GM12878 (cell line): ENCODE data around the gene CLASP1. TPM values are rescaled to one million over a fixed set of nuclear protein-coding genes. Genes with fewer than 3 reads are reported as not detected.

Source experiments
- ATAC-seq: fragments of 200-7000 bp; cut with Tn5 transposase; 3 replicates; pipeline ENCODE4 v1.9.1; 2020; ENCODE audit warnings: mild to moderate bottlenecking, moderate library complexity
- BruUV-seq: library from RNA; stranded (reverse); fragments of 400-500 nt; replicated peaks from 2 replicates; lab custom pipeline; 2021; lab: Mats Ljungman, UMichigan
- CTCF ChIA-PET: fragments of 300-600 bp; sonication (Branson Sonifier 250); formaldehyde crosslinking; extraction: SDS; loops from one replicate; lab custom pipeline; 2021; ENCODE audit warnings: inconsistent platforms; lab: Yijun Ruan, JAX
- POLR2A ChIA-PET: fragments of 350-600 bp; formaldehyde crosslinking; extraction: SDS; loops from one replicate; lab custom pipeline; 2021; ENCODE audit warnings: inconsistent platforms; lab: Charles Lee
- RAD21 ChIA-PET: fragments of 300-600 bp; sonication (Branson Sonifier 250); formaldehyde crosslinking; loops from one replicate; lab custom pipeline; 2023; ENCODE audit warnings: antibody characterized with exemption; ENCODE audit not compliant: unreplicated experiment; lab: Charles Lee
- SMC1A ChIA-PET: fragments of 300-600 bp; sonication (Branson Sonifier 250); formaldehyde crosslinking; loops from one replicate; lab custom pipeline; 2023; ENCODE audit not compliant: unreplicated experiment, uncharacterized antibody; lab: Charles Lee
- DNase-seq: peaks from one replicate; pipeline ENCODE4 v3.0.0-alpha.2; 2011; ENCODE audit warnings: low read depth, low spot score
- FAIRE-seq: peaks from 3 replicates; lab custom pipeline; 2011; peaks lifted over from hg19 to GRCh38; lab: Jason Lieb, UNC
- H2AFZ ChIP-seq: 2 replicates; pipeline ENCODE4 v1.6.0; 2011; ENCODE audit warnings: low read depth, low read length, control low read depth; ENCODE audit not compliant: control insufficient read depth
- H3K27ac ChIP-seq: 2 replicates; pipeline ENCODE4 v1.5.1; 2011; ENCODE audit warnings: control low read depth; ENCODE audit not compliant: control insufficient read depth, insufficient read depth
- H3K27me3 ChIP-seq, 2 experiments: replicated peaks in 1 of 2; 2 replicates each; pipeline versions ENCODE4 v1.6.0 to v1.6.1; 2011; ENCODE audit warnings: low read length in 1 of 2; ENCODE audit not compliant: control insufficient read depth in 2 of 2, insufficient read depth in 2 of 2
- H3K36me3 ChIP-seq, 2 experiments: 2 replicates each; pipeline ENCODE4 v1.5.1; 2011; ENCODE audit warnings: low read length in 1 of 2; ENCODE audit not compliant: control insufficient read depth in 2 of 2, insufficient read depth in 2 of 2
- H3K4me1 ChIP-seq: 2 replicates; pipeline ENCODE4 v1.6.1; 2011; ENCODE audit warnings: mild to moderate bottlenecking, low read length, moderate library complexity, mixed read lengths; ENCODE audit not compliant: control insufficient read depth, insufficient read depth
- H3K4me2 ChIP-seq: 2 replicates; pipeline ENCODE4 v1.6.0; 2011; ENCODE audit warnings: control low read depth; ENCODE audit not compliant: control insufficient read depth, insufficient read depth
- H3K4me3 ChIP-seq: fragments of 200-600 bp; sonication (generic); 2 replicates; pipeline ENCODE4 v1.5.1; 2016
- H3K79me2 ChIP-seq: 2 replicates; pipeline ENCODE4 v1.6.0; 2011; ENCODE audit warnings: low read length; ENCODE audit not compliant: control insufficient read depth, insufficient read depth
- H3K9ac ChIP-seq: 2 replicates; pipeline ENCODE4 v1.8.0; 2011; ENCODE audit warnings: low read length, control low read depth, mixed read lengths; ENCODE audit not compliant: control insufficient read depth, insufficient read depth
- H3K9me3 ChIP-seq: replicated peaks from 3 replicates; pipeline ENCODE4 v1.5.1; 2011; ENCODE audit warnings: mild to moderate bottlenecking, low read length; ENCODE audit not compliant: control insufficient read depth, insufficient read depth
- H4K20me1 ChIP-seq: 2 replicates; pipeline ENCODE4 v1.6.0; 2011; ENCODE audit not compliant: control insufficient read depth, insufficient read depth
- CUX1 ChIP-seq: IDR thresholded peaks from 2 replicates; pipeline ENCODE4 v1.6.1; 2012; ENCODE audit warnings: improper control_type of control experiment, low read depth, low read length; ENCODE audit not compliant: insufficient replicate concordance
- FOS ChIP-seq: IDR thresholded peaks from 3 replicates; pipeline ENCODE4 v1.6.1; 2011; ENCODE audit warnings: borderline replicate concordance; ENCODE audit not compliant: insufficient read length; ENCODE audit errors: extremely low read depth
- MYC ChIP-seq: IDR thresholded peaks from 2 replicates; pipeline ENCODE4 v1.6.1; 2011; ENCODE audit warnings: mild to moderate bottlenecking, low read length, moderate library complexity, inconsistent platforms; ENCODE audit not compliant: insufficient read depth, insufficient replicate concordance, insufficient read length, severe bottlenecking
- NKRF ChIP-seq: fragments of 450-650 bp; conservative IDR thresholded peaks from 2 replicates; pipeline ENCODE4 v1.6.1; 2017; ENCODE audit warnings: mild to moderate bottlenecking, moderate library complexity
- SMAD5 ChIP-seq: IDR thresholded peaks from 2 replicates; pipeline ENCODE4 v1.6.1; 2016; ENCODE audit warnings: antibody characterized with exemption, low read depth
- ZNF24 ChIP-seq: fragments of 450-650 bp; IDR thresholded peaks from 2 replicates; pipeline ENCODE4 v1.6.1; 2017; ENCODE audit warnings: antibody characterized with exemption, mild to moderate bottlenecking
- WGBS: methylation state at CpG from one replicate; pipeline ENCODE4 v1.1.6; 2016; ENCODE audit warnings: low lambda C conversion rate; ENCODE audit not compliant: insufficient replicate concordance, insufficient coverage; ENCODE audit errors: missing lambda C conversion rate; 5-methylcytosine and 5-hydroxymethylcytosine counted together
- in situ Hi-C: fragments of 300-500 bp; cut with MboI; formaldehyde crosslinking; loops from 9 replicates; pipeline ENCODE4 v1.14.3; 2018; ENCODE audit warnings: mixed read lengths
- intact Hi-C: fragments of 100-400 bp; cut with micrococcal nuclease; formaldehyde crosslinking; loops from one replicate; pipeline ENCODE4 v1.14.2; 2022; ENCODE audit not compliant: unreplicated experiment
- polyA plus RNA-seq, 11 experiments: library from polyadenylated mRNA; depleted of rRNA in 4 of 11; unstranded in 6 of 11; stranded (reverse) in 5 of 11; fragments of >200 nt; fragmentation: Nextera tagmentation in 4 of 11; fragmentation: Illumina TruSeq in 1 of 11; extraction: Ambion mirVana in 4 of 11; extraction: Trizol in 1 of 11; gene quantifications; 1 replicate in 1 of 11; 2 replicates in 10 of 11; pipeline versions ENCODE4 v1.2.1 to v1.2.3, GENCODE V29; 2011 to 2016; ENCODE audit warnings: inconsistent platforms in 2 of 11, missing spikeins in 2 of 11, low read depth in 1 of 11
- total RNA-seq, 4 experiments: library from RNA; depleted of rRNA in 3 of 4; stranded (reverse); fragments of >200 nt in 3 of 4; fragmentation: Illumina TruSeq in 1 of 4; extraction: Trizol in 1 of 4; gene quantifications; 2 replicates each; pipeline versions ENCODE4 v1.2.1 to v1.2.3, GENCODE V29; 2013 to 2021

CLASP1 gene
- total and polyA plus RNA-seq, 10 of the 15 experiments (the other 5 are each of a cell fraction or from before 2014, with no cell fraction given): 1.4 to 62.4 (median 32.9) TPM

GRCh38 chr2:121476684-121477083, 172.6 kb downstream of the CLASP1 start:
- no peak overlapping the region for H3K4me2 ChIP-seq
- TF ChIP-seq MYC: no peak
- TF ChIP-seq SMAD5: 0 out of 2 replicates have a peak, but pooled peaks have one; percentile 34
- no peaks in the 10 kb centered on the region for H3K27me3 ChIP-seq
- ChIA-PET POLR2A (interaction anchor here (1.1 to 1.2 kb wide), 2 partner anchors 13 to 52 kb away, joined by 3 to 4 read pairs; no protein-coding TSS in a partner anchor), SMC1A (interaction anchor here (0.6 to 2.0 kb wide), 5 partner anchors 18 to 288 kb away, joined by 3 to 7 read pairs (median 3); partner anchors contain the start of gene RNU4ATAC), CTCF (interaction anchor here (1.1 to 2.6 kb wide), 3 partner anchors 9 to 242 kb away, joined by 3 to 6 read pairs (median 4); no protein-coding TSS in a partner anchor), RAD21 (no interaction called here)
- intact Hi-C loops: no loop called here
- H3K9ac ChIP-seq: no peak overlapping the region
- DNase-seq (no peak), FAIRE-seq (no peak), ATAC-seq (no peak)
- peaks cover 1% of the 10 kb centered on the region for H3K79me2 ChIP-seq
- no peak overlapping the region for H2AFZ ChIP-seq
- no TSS peak for BruUV-seq
- H3K4me3 ChIP-seq: no peak overlapping the region
- H3K9me3 ChIP-seq: no peaks in the 10 kb centered on the region
- peaks cover 2% of the 10 kb centered on the region in 2 experiments; a peak in 3 of 4 replicates for H3K36me3 ChIP-seq
- no peaks in the 10 kb centered on the region for H4K20me1 ChIP-seq
- H3K27ac ChIP-seq: no peak overlapping the region
- WGBS: 100% methylated on average over 3 of the region's 3 CpGs
- H3K4me1 ChIP-seq: no peaks in the 10 kb centered on the region
- in situ Hi-C loops: no loop called here

- Histone ChIP-seq H3K79me2 (peaks cover 1% of the 10 kb centered on the region), H3K9ac (no peak overlapping the region), H3K4me3 (no peak overlapping the region), H3K4me2 (no peak overlapping the region), H3K9me3 (no peaks in the 10 kb centered on the region), H3K4me1 (no peaks in the 10 kb centered on the region), H3K27ac (no peak overlapping the region), H4K20me1 (no peaks in the 10 kb centered on the region), H3K36me3 (peaks cover 0 to 2% of the 10 kb centered on the region in 2 experiments; a peak in 2 of 4 replicates), H2AFZ (no peak overlapping the region), H3K27me3 (no peaks in the 10 kb centered on the region)
- in situ Hi-C loops: no loop called here
- CTCF ChIA-PET: interaction anchor here (1.1 to 2.6 kb wide), 4 partner anchors 9 to 243 kb away, joined by 3 to 6 read pairs (median 4); no protein-coding TSS in a partner anchor
- intact Hi-C loops: no loop called here
- SMC1A ChIA-PET: interaction anchor here (1.0 to 2.0 kb wide), 7 partner anchors 10 to 123 kb away, joined by 3 to 7 read pairs (median 4); partner anchors contain the start of gene RNU4ATAC
- no peak for DNase-seq
- POLR2A ChIA-PET: interaction anchor here (1.1 to 1.2 kb wide), 3 partner anchors 8 to 52 kb away, joined by 3 to 4 read pairs (median 4); no protein-coding TSS in a partner anchor
- peak; percentile 80 for ATAC-seq
- no peak for FAIRE-seq
- RAD21 ChIA-PET: no interaction called here
- no TSS peak for BruUV-seq
- WGBS: 84% methylated on average over 4 of the region's 4 CpGs
- TF ChIP-seq CUX1 (no peak), ZNF24 (no peak), NKRF (no peak), FOS (no peak)
Observed at GRCh38 chr2:121475811-121476571, 173.3 kb downstream of the CLASP1 start.
